Large intestine (tissue), 3 donors: ENCODE data around the gene ARFRP1. TPM values are rescaled to one million over a fixed set of nuclear protein-coding genes. Genes with fewer than 3 reads are reported as not detected.
"Not testable (repeated sequence)": the region's sequence is repeated elsewhere in the genome, so short reads cannot be mapped to it uniquely, and the experiment has no call there.

Source experiments
- DNase-seq, 2 donors: peaks; one replicate each; pipeline versions ENCODE4 v3.0.0 to v3.0.0-alpha.2; 2013
- H3K27ac ChIP-seq: one replicate; pipeline ENCODE4 v1.5.1; 2013; ENCODE audit warnings: low read length
- H3K27me3 ChIP-seq: 2 replicates; pipeline ENCODE4 v1.6.1; 2013; ENCODE audit warnings: low read length; ENCODE audit not compliant: control insufficient read depth, insufficient read depth
- H3K36me3 ChIP-seq: 2 replicates; pipeline ENCODE4 v1.6.1; 2013; ENCODE audit warnings: low read length; ENCODE audit not compliant: control insufficient read depth, insufficient read depth
- H3K4me1 ChIP-seq: one replicate; pipeline ENCODE4 v1.6.1; 2013; ENCODE audit warnings: low read length; ENCODE audit not compliant: control insufficient read depth, insufficient read depth
- H3K4me3 ChIP-seq: one replicate; pipeline ENCODE4 v1.5.1; 2013; ENCODE audit warnings: low read length
- H3K9me3 ChIP-seq: one replicate; pipeline ENCODE4 v1.6.1; 2013; ENCODE audit warnings: mild to moderate bottlenecking, low read depth, low read length, moderate library complexity; ENCODE audit not compliant: control insufficient read depth
- WGBS: methylation state at CpG from one replicate; pipeline ENCODE4 v1.1.5; 2013; ENCODE audit warnings: low lambda C conversion rate; ENCODE audit not compliant: insufficient coverage; 5-methylcytosine and 5-hydroxymethylcytosine counted together
- polyA plus RNA-seq: library from polyadenylated mRNA; unstranded; fragments of 120-200 nt; gene quantifications from one replicate; pipeline ENCODE4 v1.2.1, GENCODE V29; 2013

Gene ARFRP1
- polyA plus RNA-seq, 1 donor, result 22.2 TPM

GRCh38 chr20:63664861-63665594 lies 42.7 kb downstream of the ARFRP1 start:
- Histone ChIP-seq H3K36me3 (peaks cover 68% of the 10 kb centered on the region), H3K4me1 (peaks cover 5% of the 10 kb centered on the region), H3K27me3 (no peaks in the 10 kb centered on the region), H3K27ac (no peak overlapping the region), H3K9me3 (no peaks in the 10 kb centered on the region), H3K4me3 (no peak overlapping the region)
- no CpG with 5 or more reads among the region's 18 CpGs for WGBS
- DNase-seq, result no peak

DNA sequence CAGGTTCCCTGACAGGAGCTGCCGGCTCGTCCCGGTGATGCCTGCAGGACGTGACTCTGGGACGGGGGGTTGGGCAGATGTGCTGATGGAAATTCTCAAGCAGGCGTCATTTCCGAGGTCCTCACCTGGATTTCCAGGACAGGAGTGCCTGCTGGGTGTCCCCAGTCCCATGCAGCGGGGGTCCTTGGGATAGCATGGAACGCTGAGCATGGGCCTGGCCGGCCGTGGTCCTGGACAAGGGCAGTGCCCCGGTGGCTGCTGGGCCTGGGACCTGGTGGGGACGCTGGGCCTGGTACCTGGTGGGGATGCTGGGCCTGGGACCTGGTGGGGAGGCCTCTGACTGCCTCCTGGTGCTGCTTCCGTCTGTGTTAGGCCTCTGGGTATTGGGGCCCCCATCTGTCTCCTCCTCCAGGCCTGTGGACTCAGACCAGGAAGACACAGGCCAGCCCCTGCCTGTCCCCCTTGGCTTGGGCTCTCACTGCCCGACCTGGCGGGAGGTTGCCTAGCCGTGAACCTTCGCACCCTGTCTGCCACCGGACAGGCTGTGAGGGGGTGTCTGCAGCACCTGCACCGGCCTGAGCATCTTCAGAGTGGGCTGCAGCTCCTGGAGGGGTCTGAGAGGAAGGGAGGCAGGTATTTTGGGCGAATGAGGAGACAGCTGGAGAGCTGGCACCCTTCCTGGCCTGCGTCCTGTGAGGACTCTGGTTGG lies 43.5 kb downstream of the ARFRP1 start:
- 60% methylated on average over 1 of the region's 22 CpGs for WGBS
- peaks cover 12% of the 10 kb centered on the region for H3K4me1 ChIP-seq
- no peak overlapping the region for H3K4me3 ChIP-seq
- peaks cover 68% of the 10 kb centered on the region for H3K36me3 ChIP-seq
- H3K27ac ChIP-seq, result no peak overlapping the region
- H3K27me3 ChIP-seq, result no peaks in the 10 kb centered on the region
- H3K9me3 ChIP-seq, result no peaks in the 10 kb centered on the region
- DNase-seq, result no peak

DNA sequence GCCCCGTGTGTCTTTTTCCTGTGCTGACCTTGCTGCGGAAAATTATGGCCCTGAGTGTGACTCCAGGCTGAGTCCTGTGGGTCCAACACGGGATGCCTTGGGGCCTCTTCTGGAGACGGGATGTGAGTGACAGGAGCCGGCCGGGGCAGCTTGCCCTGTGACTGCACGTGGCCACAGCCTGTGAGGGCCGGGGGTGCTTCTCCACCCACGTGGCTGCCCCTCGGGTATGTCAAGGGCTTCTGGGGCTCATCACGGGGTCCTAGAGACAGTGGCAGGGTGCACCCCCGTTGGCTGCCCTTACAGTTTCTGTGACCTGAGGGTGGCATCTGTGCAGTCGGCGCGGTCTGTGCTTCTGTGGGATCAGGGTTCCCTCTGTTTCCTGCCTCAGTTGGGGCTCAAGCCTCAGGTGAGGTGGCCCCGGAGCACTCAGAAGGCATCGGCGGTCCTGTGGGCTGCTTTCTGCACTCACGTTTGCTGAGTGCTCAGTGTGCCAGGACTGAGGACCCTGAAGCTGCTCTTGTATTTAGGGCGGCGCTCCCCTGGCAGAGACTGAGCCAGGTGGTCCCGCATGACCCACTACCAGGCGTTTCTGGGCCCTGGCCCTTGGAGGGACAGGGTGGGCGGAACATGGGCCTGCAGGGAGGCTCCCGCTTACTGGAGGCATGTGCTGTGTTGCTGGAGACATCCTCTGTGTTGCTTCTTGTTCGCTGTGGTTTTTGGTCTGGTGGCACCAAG lies 44.3 kb downstream of the ARFRP1 start:
- H3K36me3 ChIP-seq, result peaks cover 62% of the 10 kb centered on the region
- no peak overlapping the region for H3K4me3 ChIP-seq
- no peak overlapping the region for H3K27ac ChIP-seq
- peaks cover 16% of the 10 kb centered on the region for H3K4me1 ChIP-seq
- H3K27me3 ChIP-seq, result no peaks in the 10 kb centered on the region
- DNase-seq, result no peak
- H3K9me3 ChIP-seq, result no peaks in the 10 kb centered on the region
- no CpG with 5 or more reads among the region's 26 CpGs for WGBS

- no peak for DNase-seq
- Histone ChIP-seq H3K4me1 (peaks cover 16% of the 10 kb centered on the region), H3K4me3 (no peak overlapping the region), H3K36me3 (peaks cover 55% of the 10 kb centered on the region), H3K9me3 (no peaks in the 10 kb centered on the region), H3K27me3 (no peaks in the 10 kb centered on the region), H3K27ac (no peak overlapping the region)
- WGBS, result no CpG with 5 or more reads among the region's 9 CpGs
Measured at GRCh38 chr20:63662813-63663189, 45.0 kb downstream of the ARFRP1 start.

DNA sequence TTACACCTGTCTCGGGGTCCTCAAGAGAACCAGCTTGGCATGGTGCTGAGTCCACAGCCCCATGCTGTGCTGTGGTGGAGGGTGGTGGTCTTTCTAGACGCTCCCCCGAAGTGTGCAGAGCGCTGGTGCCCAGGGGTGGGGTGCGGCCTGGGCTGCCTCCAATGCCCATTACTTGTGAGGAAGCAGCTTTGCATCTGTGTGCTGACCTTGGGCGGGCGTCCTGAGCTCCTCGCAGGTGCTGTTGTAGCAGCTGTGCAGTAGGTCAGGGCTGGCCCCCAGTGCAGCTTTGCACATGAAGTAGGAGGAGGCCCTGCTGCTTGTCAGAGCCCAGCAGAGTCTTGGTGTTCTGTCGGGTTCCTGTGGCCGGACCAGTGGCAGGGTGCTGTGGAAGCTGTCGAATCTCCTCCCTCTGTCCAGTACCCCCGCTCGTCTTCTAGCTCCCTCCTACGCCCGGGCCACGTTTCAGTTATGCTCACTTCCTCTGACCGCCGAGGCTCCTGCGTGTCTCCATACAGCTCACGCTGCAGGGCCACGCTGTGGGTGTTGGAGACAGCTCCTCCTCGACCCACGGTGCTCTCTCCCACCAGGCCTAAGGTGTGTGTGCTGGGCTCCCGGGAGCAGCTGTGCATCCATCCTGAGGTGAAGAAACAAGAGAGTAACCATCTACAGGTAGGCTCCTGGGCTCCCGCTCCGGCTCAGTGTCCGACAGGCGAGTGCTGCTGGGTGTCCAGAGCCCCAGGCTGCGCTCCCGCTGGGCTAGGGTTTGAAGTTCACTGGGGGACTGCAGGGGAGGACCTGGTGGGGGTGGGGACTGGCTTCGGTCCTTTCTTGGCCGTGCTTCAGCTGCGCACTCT lies 45.6 kb downstream of the ARFRP1 start:
- no peaks in the 10 kb centered on the region for H3K9me3 ChIP-seq
- no peak for DNase-seq
- no peak overlapping the region for H3K27ac ChIP-seq
- no CpG with 5 or more reads among the region's 33 CpGs for WGBS
- peaks cover 23% of the 10 kb centered on the region for H3K4me1 ChIP-seq
- peaks cover 49% of the 10 kb centered on the region for H3K36me3 ChIP-seq
- H3K4me3 ChIP-seq, result no peak overlapping the region
- H3K27me3 ChIP-seq, result no peaks in the 10 kb centered on the region

DNA sequence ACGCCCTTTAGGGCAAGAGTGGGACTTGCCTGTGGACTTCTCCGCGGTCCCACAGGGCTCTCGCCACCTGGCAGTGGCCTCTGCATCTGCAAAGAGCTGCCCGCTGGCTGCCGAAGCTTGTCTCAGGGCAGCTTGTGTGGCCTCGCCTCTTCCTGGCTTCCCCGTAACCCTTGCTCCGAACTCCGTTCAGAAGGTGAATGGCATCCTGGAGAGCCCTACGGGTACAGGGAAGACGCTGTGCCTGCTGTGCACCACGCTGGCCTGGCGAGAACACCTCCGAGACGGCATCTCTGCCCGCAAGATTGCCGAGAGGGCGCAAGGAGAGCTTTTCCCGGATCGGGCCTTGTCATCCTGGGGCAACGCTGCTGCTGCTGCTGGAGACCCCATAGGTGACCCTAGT lies 46.7 kb downstream of the ARFRP1 start:
- no peaks in the 10 kb centered on the region for H3K9me3 ChIP-seq
- DNase-seq, result no peak
- H3K36me3 ChIP-seq, result peaks cover 43% of the 10 kb centered on the region

DNA sequence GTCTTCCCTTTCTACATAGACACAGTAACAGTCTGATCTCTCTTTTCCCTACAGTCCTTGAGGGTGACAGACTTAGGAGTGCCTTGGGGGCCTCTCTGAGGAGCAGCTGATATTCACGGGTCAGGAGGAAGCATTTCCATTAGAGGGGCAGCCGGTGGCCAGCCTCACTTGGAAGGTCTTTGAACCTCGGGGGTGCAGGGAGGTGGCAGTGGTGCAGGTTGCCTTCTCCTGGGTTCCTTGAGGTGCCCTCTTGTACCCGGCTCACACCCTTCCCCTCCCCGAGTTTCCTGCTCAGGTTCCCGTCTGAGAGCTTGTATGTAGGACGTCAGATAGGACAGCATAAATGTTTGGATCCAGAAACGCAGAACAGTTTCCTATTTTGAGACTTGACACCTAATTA lies 47.2 kb downstream of the ARFRP1 start:
- H3K27me3 ChIP-seq, result no peaks in the 10 kb centered on the region
- H3K27ac ChIP-seq, result no peak overlapping the region
- peaks cover 39% of the 10 kb centered on the region for H3K36me3 ChIP-seq
- DNase-seq, result no peak
- peaks cover 24% of the 10 kb centered on the region for H3K4me1 ChIP-seq
- H3K9me3 ChIP-seq, result no peaks in the 10 kb centered on the region
- H3K4me3 ChIP-seq, result no peak overlapping the region
- no CpG with 5 or more reads among the region's 8 CpGs for WGBS

More for the DNA sequence above, 46.7 kb downstream of the ARFRP1 start:
- no peak overlapping the region for H3K27ac ChIP-seq
- no peaks in the 10 kb centered on the region for H3K27me3 ChIP-seq
- H3K4me3 ChIP-seq, result no peak overlapping the region
- no CpG with 5 or more reads among the region's 22 CpGs for WGBS
- H3K4me1 ChIP-seq, result peaks cover 24% of the 10 kb centered on the region

GRCh38 chr20:63660174-63660573 lies 47.6 kb downstream of the ARFRP1 start:
- H3K27ac ChIP-seq, H3K4me3 ChIP-seq, DNase-seq, H3K27me3 ChIP-seq, H3K9me3 ChIP-seq: not testable (repeated sequence)
- WGBS, result no CpG with 5 or more reads among the region's 10 CpGs
- Histone ChIP-seq H3K36me3 (peaks cover 35% of the 10 kb centered on the region), H3K4me1 (peaks cover 24% of the 10 kb centered on the region)

DNA sequence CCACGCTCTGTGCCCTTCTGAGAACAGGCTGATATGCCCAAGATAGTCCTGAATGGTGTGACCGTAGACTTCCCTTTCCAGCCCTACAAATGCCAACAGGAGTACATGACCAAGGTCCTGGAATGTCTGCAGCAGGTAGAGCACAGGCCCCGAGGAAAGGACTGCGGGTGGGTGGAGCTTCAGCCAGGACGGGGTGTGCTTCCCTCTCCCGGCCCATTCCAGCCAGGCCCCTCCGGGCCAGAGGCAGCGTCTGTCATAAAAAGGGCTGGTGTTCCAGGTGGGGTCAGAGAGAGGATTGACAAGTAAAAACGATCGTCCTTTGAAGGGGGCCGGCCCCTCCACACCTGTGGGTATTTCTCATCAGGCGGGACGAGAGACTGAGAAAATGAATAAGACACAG lies 48.4 kb downstream of the ARFRP1 start:
- Histone ChIP-seq H3K27ac (no peak overlapping the region), H3K4me3 (peak overlapping the region; percentile 91), H3K36me3 (peaks cover 31% of the 10 kb centered on the region), H3K27me3 (peaks cover 7% of the 10 kb centered on the region), H3K4me1 (peaks cover 24% of the 10 kb centered on the region), H3K9me3 (no peaks in the 10 kb centered on the region)
- no peak for DNase-seq
- whole genome bisulfite sequencing, result 39% methylated on average over 7 of the region's 13 CpGs

DNA sequence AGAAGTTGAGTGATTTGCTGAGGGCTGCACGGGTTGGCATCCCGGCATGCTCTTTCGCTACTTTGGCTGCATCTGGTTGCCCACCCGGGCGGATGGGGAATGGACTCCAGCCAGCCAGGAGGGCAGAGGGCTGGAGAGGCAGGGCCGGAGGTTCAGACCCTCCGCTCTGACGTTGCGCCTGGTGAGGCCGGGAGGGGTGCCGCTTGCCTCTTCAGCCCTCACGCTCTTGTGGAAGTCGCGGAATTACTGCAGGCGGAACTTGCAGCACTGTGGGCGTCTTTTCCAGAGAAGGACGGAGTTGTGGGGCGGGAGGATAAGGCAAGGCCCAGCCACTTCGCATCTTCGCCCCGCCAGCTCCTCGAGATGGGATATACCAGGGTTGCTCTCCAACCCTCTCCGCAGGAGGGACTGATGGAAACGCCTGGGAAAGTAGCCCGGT lies 49.0 kb downstream of the ARFRP1 start:
- Histone ChIP-seq H3K4me3 (peak overlapping the region; percentile 91), H3K27ac (peak overlapping the region; percentile 79), H3K36me3 (peaks cover 27% of the 10 kb centered on the region), H3K4me1 (peaks cover 26% of the 10 kb centered on the region), H3K9me3 (no peaks in the 10 kb centered on the region), H3K27me3 (peaks cover 8% of the 10 kb centered on the region)
- DNase-seq, result no peak
- no CpG with 5 or more reads among the region's 25 CpGs for WGBS
